ENCODE data around the gene PDGFC. TPM values are rescaled to one million over a fixed set of nuclear protein-coding genes. Genes with fewer than 3 reads are reported as not detected.

The PDGFC gene
- total RNA-seq, 1 experiment from 2014 or later: 5.3 TPM

DNA sequence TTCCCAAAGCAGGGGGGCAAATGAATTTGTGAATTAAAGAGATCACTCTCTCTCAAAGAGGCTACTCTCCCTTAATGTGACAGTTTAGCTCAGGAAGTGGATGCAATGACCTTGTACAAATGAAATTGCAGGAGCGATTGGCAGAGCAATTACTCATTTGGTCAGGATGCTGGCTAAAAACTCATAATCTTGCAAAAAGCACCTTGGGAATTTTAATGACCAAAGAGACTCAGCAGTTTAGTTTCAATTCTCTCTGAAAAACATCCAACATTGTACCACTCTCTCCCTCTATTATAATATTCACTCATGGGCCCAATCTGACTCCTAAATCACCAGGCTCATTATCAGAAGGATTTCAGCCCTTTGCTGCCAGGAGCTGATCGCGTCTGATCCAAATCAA, 26.1 kb downstream of the PDGFC start:
- H3K9me3 Mint-ChIP-seq: no peaks in the 10 kb centered on the region
- ChIA-PET CTCF (no interaction called here), POLR2A (no interaction called here)
- no peak for TF ChIP-seq RELA (CRISPR knock-in tag; IDR thresholded peaks at IDR 0.05; ENCODE audit: borderline replicate concordance)
- TF ChIP-seq GABPB1 (CRISPR knock-in tag; IDR thresholded peaks at IDR 0.05): no peak
- no peak for TF ChIP-seq ZNF263 (CRISPR knock-in tag; IDR thresholded peaks at IDR 0.05; ENCODE audit: low read depth)
- no peaks in the 10 kb centered on the region for H3K27me3 Mint-ChIP-seq (ENCODE audit: low read depth)
- no peak overlapping the region for H3K27ac Mint-ChIP-seq
- H3K36me3 Mint-ChIP-seq: no peaks in the 10 kb centered on the region
- no peak overlapping the region for H3K4me3 Mint-ChIP-seq
- DNase-seq (ENCODE audit: low spot score) (no peak), ATAC-seq (no peak)
- peaks cover 27% of the 10 kb centered on the region for H3K4me1 Mint-ChIP-seq

DNA sequence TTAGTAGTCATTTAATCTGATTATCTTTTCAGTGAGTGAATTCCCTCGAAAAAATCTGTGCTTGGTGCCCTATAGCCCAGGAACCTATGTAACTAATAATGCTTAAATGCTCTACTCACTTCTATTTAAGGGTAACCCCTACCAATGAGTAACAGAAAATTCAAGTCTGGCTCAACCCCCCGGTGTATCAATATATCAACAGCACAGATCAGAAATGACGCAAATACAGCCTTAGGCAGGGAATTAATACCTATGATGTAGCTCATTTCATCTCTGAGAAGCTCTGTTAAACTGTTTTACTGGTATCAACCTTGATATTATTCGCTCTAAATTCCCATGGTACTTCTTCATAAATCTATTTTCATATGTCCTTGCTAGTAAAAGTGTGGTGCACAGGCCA, 28.6 kb downstream of the PDGFC start:
- TF ChIP-seq ZNF232 (CRISPR knock-in tag; IDR thresholded peaks at IDR 0.05) (no peak), MYBL2 (CRISPR knock-in tag; IDR thresholded peaks at IDR 0.05) (no peak), USF1 (CRISPR knock-in tag; IDR thresholded peaks at IDR 0.05) (no peak), JAZF1 (CRISPR knock-in tag; IDR thresholded peaks at IDR 0.05) (no peak), ESRRA (CRISPR knock-in tag; IDR thresholded peaks at IDR 0.05; ENCODE audit: borderline replicate concordance) (no peak), ATF3 (CRISPR knock-in tag; conservative IDR thresholded peaks at IDR 0.05) (no peak), ATF1 (CRISPR knock-in tag; IDR thresholded peaks at IDR 0.05) (no peak), ZMAT4 (CRISPR knock-in tag; IDR thresholded peaks at IDR 0.05) (no peak), FOXJ3 (CRISPR knock-in tag; IDR thresholded peaks at IDR 0.05; ENCODE audit: borderline replicate concordance) (no peak), ZNF532 (CRISPR knock-in tag; IDR thresholded peaks at IDR 0.05; ENCODE audit: borderline replicate concordance) (no peak), ZNF121 (CRISPR knock-in tag; IDR thresholded peaks at IDR 0.05) (no peak), PRDM15 (CRISPR knock-in tag; IDR thresholded peaks at IDR 0.05) (no peak)
- TF ChIP-seq, protein P1, sequence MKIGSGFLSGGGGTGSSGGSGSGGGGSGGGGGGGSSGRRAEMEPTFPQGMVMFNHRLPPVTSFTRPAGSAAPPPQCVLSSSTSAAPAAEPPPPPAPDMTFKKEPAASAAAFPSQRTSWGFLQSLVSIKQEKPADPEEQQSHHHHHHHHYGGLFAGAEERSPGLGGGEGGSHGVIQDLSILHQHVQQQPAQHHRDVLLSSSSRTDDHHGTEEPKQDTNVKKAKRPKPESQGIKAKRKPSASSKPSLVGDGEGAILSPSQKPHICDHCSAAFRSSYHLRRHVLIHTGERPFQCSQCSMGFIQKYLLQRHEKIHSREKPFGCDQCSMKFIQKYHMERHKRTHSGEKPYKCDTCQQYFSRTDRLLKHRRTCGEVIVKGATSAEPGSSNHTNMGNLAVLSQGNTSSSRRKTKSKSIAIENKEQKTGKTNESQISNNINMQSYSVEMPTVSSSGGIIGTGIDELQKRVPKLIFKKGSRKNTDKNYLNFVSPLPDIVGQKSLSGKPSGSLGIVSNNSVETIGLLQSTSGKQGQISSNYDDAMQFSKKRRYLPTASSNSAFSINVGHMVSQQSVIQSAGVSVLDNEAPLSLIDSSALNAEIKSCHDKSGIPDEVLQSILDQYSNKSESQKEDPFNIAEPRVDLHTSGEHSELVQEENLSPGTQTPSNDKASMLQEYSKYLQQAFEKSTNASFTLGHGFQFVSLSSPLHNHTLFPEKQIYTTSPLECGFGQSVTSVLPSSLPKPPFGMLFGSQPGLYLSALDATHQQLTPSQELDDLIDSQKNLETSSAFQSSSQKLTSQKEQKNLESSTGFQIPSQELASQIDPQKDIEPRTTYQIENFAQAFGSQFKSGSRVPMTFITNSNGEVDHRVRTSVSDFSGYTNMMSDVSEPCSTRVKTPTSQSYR (CRISPR knock-in tag; IDR thresholded peaks at IDR 0.05): no peak
- TF ChIP-seq, protein P2, sequence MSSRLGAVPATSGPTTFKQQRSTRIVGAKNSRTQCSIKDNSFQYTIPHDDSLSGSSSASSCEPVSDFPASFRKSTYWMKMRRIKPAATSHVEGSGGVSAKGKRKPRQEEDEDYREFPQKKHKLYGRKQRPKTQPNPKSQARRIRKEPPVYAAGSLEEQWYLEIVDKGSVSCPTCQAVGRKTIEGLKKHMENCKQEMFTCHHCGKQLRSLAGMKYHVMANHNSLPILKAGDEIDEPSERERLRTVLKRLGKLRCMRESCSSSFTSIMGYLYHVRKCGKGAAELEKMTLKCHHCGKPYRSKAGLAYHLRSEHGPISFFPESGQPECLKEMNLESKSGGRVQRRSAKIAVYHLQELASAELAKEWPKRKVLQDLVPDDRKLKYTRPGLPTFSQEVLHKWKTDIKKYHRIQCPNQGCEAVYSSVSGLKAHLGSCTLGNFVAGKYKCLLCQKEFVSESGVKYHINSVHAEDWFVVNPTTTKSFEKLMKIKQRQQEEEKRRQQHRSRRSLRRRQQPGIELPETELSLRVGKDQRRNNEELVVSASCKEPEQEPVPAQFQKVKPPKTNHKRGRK (CRISPR knock-in tag; IDR thresholded peaks at IDR 0.05; ENCODE audit: borderline replicate concordance): no peak
- H3K4me3 Mint-ChIP-seq: no peak overlapping the region
- H3K36me3 Mint-ChIP-seq: no peaks in the 10 kb centered on the region
- H3K27ac Mint-ChIP-seq: no peak overlapping the region; the same call in 1 of the 2 replicates
- CTCF ChIA-PET: no interaction called here
- no peaks in the 10 kb centered on the region for H3K27me3 Mint-ChIP-seq (ENCODE audit: low read depth)
- ATAC-seq: no peak
- H3K4me1 Mint-ChIP-seq: peaks cover 22% of the 10 kb centered on the region
- POLR2A ChIA-PET: no interaction called here
- no peak for DNase-seq (ENCODE audit: low spot score)
- no peaks in the 10 kb centered on the region for H3K9me3 Mint-ChIP-seq

Data from WTC11 (cell line).